ENCODE results near the gene ATOH1.

Gene ATOH1

DNA sequence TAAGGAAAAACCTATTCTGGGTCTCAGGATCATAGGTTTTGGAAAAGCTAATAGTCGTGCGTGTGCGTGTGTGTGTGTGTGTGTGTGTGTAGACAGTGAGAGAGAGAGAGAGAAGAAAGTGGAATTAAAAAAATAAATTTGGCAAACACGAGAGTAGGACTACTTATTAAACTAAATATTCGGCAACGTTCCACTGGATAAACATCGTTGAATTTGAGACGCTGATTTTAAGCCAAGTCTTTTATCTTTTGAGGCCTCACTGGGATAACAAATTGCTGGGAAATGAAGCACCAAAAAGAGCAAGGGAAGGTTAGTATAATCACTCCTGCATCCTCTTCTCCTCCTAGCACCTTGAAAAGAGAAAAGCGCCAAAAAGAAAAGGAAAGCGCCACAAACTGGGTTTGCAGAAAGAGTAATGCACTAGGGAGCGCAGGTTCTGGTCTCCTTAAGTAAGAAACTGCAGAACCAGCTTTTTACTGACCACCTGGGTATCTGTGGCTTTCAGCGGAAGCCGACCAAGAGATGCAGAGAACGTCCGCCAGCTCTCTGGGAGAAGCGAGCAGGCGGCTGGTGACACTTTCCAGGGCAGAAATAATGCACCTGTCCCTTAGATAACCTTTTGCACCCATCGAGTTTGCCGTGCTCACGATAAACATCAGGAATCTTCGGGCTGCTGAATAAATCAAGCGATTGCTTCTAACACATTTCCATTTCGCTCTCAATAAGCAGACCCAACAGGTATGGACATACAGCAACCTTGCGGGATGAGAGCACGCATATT is 3.4 kb downstream of the ATOH1 start:
- TF ChIP-seq SIN3A (IDR thresholded peaks at IDR 0.05; ENCODE audit: borderline replicate concordance, insufficient read depth, low read length): no peak
- TF ChIP-seq, protein P1, sequence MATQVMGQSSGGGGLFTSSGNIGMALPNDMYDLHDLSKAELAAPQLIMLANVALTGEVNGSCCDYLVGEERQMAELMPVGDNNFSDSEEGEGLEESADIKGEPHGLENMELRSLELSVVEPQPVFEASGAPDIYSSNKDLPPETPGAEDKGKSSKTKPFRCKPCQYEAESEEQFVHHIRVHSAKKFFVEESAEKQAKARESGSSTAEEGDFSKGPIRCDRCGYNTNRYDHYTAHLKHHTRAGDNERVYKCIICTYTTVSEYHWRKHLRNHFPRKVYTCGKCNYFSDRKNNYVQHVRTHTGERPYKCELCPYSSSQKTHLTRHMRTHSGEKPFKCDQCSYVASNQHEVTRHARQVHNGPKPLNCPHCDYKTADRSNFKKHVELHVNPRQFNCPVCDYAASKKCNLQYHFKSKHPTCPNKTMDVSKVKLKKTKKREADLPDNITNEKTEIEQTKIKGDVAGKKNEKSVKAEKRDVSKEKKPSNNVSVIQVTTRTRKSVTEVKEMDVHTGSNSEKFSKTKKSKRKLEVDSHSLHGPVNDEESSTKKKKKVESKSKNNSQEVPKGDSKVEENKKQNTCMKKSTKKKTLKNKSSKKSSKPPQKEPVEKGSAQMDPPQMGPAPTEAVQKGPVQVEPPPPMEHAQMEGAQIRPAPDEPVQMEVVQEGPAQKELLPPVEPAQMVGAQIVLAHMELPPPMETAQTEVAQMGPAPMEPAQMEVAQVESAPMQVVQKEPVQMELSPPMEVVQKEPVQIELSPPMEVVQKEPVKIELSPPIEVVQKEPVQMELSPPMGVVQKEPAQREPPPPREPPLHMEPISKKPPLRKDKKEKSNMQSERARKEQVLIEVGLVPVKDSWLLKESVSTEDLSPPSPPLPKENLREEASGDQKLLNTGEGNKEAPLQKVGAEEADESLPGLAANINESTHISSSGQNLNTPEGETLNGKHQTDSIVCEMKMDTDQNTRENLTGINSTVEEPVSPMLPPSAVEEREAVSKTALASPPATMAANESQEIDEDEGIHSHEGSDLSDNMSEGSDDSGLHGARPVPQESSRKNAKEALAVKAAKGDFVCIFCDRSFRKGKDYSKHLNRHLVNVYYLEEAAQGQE (IDR thresholded peaks at IDR 0.05; ENCODE audit: insufficient read depth in 1 of 2, low read depth in 2 of 2, low read length in 2 of 2): no peak
- no peak for TF ChIP-seq TAF1 (IDR thresholded peaks at IDR 0.05; ENCODE audit: borderline replicate concordance, insufficient read depth, low read length)
- TF ChIP-seq POLR2AphosphoS5 (IDR thresholded peaks at IDR 0.05; ENCODE audit: low read depth, low read length): no peak
- no peak for TF ChIP-seq FOXP2 (optimal IDR thresholded peaks at IDR 0.05; ENCODE audit: borderline replicate concordance, extremely low read depth, extremely low read length, insufficient read depth)

DNA sequence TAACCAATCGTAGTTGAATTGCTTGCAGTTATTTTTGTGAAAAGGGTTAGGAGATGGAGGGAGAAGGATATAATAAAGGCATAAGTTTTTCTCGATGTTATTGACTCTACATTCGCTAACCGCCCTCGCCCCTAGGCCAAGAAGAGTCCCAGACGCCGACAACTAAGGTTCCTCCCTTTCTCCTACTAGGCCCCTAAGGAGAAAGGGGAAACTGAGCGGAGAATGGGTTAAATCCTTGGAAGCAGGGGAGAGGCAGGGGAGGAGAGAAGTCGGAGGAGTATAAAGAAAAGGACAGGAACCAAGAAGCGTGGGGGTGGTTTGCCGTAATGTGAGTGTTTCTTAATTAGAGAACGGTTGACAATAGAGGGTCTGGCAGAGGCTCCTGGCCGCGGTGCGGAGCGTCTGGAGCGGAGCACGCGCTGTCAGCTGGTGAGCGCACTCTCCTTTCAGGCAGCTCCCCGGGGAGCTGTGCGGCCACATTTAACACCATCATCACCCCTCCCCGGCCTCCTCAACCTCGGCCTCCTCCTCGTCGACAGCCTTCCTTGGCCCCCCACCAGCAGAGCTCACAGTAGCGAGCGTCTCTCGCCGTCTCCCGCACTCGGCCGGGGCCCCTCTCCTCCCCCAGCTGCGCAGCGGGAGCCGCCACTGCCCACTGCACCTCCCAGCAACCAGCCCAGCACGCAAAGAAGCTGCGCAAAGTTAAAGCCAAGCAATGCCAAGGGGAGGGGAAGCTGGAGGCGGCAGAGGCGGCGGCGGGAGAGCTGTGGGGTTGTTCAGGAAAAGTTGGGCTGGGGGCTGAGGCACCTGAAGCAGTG is 5.9 kb downstream of the ATOH1 start:
- TF ChIP-seq POLR2AphosphoS5 (IDR thresholded peaks at IDR 0.05; ENCODE audit: low read depth, low read length) (no peak), SIN3A (IDR thresholded peaks at IDR 0.05; ENCODE audit: borderline replicate concordance, insufficient read depth, low read length) (no peak), TAF1 (IDR thresholded peaks at IDR 0.05; ENCODE audit: borderline replicate concordance, insufficient read depth, low read length) (no peak), FOXP2 (optimal IDR thresholded peaks at IDR 0.05; ENCODE audit: borderline replicate concordance, extremely low read depth, extremely low read length, insufficient read depth) (no peak)
- TF ChIP-seq, protein P1 (IDR thresholded peaks at IDR 0.05; ENCODE audit: insufficient read depth in 1 of 2, low read depth in 2 of 2, low read length in 2 of 2): no peak

DNA sequence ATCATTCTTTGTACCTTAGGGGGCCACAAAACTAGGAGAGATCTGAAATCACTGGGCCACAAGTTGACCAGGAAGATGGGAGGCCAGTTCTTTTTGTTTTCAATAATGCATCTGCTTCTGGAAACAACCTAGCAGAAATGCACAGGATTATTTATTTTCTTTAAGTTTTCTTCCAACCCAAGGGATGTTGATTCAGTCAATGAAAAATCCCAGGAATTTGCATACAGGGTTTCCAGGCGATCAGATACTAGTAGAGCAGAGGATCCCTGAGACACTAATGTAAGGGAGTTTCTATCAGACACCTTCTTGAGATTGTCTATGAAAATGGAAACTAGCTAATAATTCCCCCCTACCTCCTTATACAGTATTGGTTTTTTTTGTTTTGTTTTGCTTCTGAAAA is 7.4 kb downstream of the ATOH1 start:
- TF ChIP-seq FOXP2 (optimal IDR thresholded peaks at IDR 0.05; ENCODE audit: borderline replicate concordance, extremely low read depth, extremely low read length, insufficient read depth) (no peak), POLR2AphosphoS5 (IDR thresholded peaks at IDR 0.05; ENCODE audit: low read depth, low read length) (no peak), TAF1 (IDR thresholded peaks at IDR 0.05; ENCODE audit: borderline replicate concordance, insufficient read depth, low read length) (no peak), SIN3A (IDR thresholded peaks at IDR 0.05; ENCODE audit: borderline replicate concordance, insufficient read depth, low read length) (no peak)
- TF ChIP-seq, protein P1 (IDR thresholded peaks at IDR 0.05; ENCODE audit: insufficient read depth in 1 of 2, low read depth in 2 of 2, low read length in 2 of 2): no peak

DNA sequence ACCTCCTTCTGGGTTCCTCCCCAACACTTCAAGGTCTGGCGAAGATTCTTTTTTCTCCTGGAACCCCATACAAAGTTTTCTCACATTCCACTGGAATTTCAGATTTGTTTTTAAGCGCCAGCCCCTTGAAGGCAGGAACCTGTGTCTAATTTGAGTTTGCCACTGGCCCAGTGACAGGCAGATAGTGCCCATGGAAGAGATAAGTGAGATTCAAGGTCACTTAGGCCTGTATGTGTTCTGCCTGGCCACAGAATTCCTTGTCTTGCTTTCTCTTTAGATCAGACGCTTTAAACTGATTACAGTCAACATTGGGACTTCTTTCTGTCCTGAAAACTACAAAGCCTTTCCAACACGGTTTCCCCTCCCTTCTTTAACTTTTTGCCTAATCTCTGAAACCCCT is 11.2 kb downstream of the ATOH1 start:
- TF ChIP-seq SIN3A (IDR thresholded peaks at IDR 0.05; ENCODE audit: borderline replicate concordance, insufficient read depth, low read length): no peak
- TF ChIP-seq TAF1 (IDR thresholded peaks at IDR 0.05; ENCODE audit: borderline replicate concordance, insufficient read depth, low read length): no peak
- no peak for TF ChIP-seq POLR2AphosphoS5 (IDR thresholded peaks at IDR 0.05; ENCODE audit: low read depth, low read length)
- TF ChIP-seq, protein P1 (IDR thresholded peaks at IDR 0.05; ENCODE audit: insufficient read depth in 1 of 2, low read depth in 2 of 2, low read length in 2 of 2): no peak
- TF ChIP-seq FOXP2 (optimal IDR thresholded peaks at IDR 0.05; ENCODE audit: borderline replicate concordance, extremely low read depth, extremely low read length, insufficient read depth): no peak
